HCT116 (cell line): ENCODE measurements around the gene FEV. TPM values are rescaled to one million over a fixed set of nuclear protein-coding genes. Genes with fewer than 3 reads are reported as not detected.
A peak's percentile ranks its signal among the peaks of the same experiment; 100 is the strongest.

Experiments used
- ATAC-seq: fragments of 200-7000 bp; cut with Tn5 transposase; 2 replicates; pipeline ENCODE4 v1.9.1; 2020; ENCODE audit warnings: mild to moderate bottlenecking, moderate library complexity
- BruUV-seq: library from RNA; stranded (reverse); fragments of 400-500 nt; replicated peaks from 2 replicates; lab custom pipeline; 2021; lab: Mats Ljungman, UMichigan
- CTCF ChIA-PET: fragments of 300-600 bp; sonication (Branson Sonifier 250); formaldehyde crosslinking; loops from one replicate; lab custom pipeline; 2021; ENCODE audit warnings: antibody characterized with exemption; lab: Charles Lee
- POLR2A ChIA-PET: fragments of 300-600, 350-600 bp; sonication (Branson Sonifier 250); formaldehyde crosslinking; loops from one replicate; lab custom pipeline; 2021; ENCODE audit warnings: antibody characterized with exemption; lab: Charles Lee
- RAD21 ChIA-PET, 2 experiments: fragments of 300-600 bp; sonication (Branson Sonifier 250); formaldehyde crosslinking; loops; one replicate each; lab custom pipeline; 2023; ENCODE audit warnings: low total read pairs in 2 of 2; ENCODE audit not compliant: uncharacterized antibody in 2 of 2, unreplicated experiment in 2 of 2, low non-redundant PET in 1 of 2; lab: Charles Lee
- DNase-seq: peaks from one replicate; pipeline ENCODE4 v3.0.0-alpha.2; 2010; ENCODE audit warnings: low read depth, low spot score
- H2AFZ ChIP-seq: fragments of 200-600 bp; shearing (Covaris generic), sonication (generic); 2 replicates; pipeline ENCODE4 v1.6.1; 2017; ENCODE audit warnings: low read depth, mixed run types, mixed read lengths, antibody characterized with exemption, low read length; ENCODE audit not compliant: poor library complexity, severe bottlenecking
- H3K27ac ChIP-seq: 2 replicates; pipeline ENCODE4 v1.5.1; 2012; ENCODE audit warnings: low read depth, low read length
- H3K27me3 ChIP-seq: fragments of 200-600 bp; sonication (generic); 2 replicates; pipeline ENCODE4 v1.6.1; 2016; ENCODE audit warnings: mixed run types, low read length, mixed read lengths; ENCODE audit not compliant: insufficient read depth
- H3K36me3 ChIP-seq, 2 experiments: fragments of 200-500 bp in 1 of 2; fragments of 200-600 bp in 1 of 2; sonication (Bioruptor generic) in 1 of 2; sonication (generic) in 1 of 2; 2 replicates each; pipeline versions ENCODE4 v1.5.1 to v1.6.1; 2014 to 2016; ENCODE audit warnings: low read length in 2 of 2, inconsistent platforms in 1 of 2, mixed read lengths in 1 of 2, mixed run types in 1 of 2; ENCODE audit not compliant: insufficient read depth in 2 of 2, control insufficient read depth in 1 of 2
- H3K4me1 ChIP-seq, 2 experiments: fragments of 200-600 bp in 1 of 2; sonication (generic) in 1 of 2; 2 replicates each; pipeline versions ENCODE4 v1.5.1 to v1.6.1; 2012 to 2017; ENCODE audit warnings: low read length in 2 of 2, inconsistent platforms in 1 of 2, mild to moderate bottlenecking in 1 of 2, mixed read lengths in 1 of 2, mixed run types in 1 of 2, moderate library complexity in 1 of 2; ENCODE audit not compliant: insufficient read depth in 2 of 2, control insufficient read depth in 1 of 2
- H3K4me2 ChIP-seq: fragments of 200-600 bp; sonication (generic); 2 replicates; pipeline ENCODE4 v1.6.1; 2017; ENCODE audit warnings: mixed run types, low read length, mixed read lengths
- H3K4me3 ChIP-seq, 2 experiments: fragments of 200-600 bp in 1 of 2; sonication (generic) in 1 of 2; replicated peaks in 1 of 2; 2 replicates each; pipeline ENCODE4 v1.5.1; 2011 to 2016; ENCODE audit warnings: low read length in 2 of 2, control low read depth in 1 of 2, low read depth in 1 of 2, mild to moderate bottlenecking in 1 of 2, mixed read lengths in 1 of 2, mixed run types in 1 of 2
- H3K79me2 ChIP-seq: fragments of 200-600 bp; sonication (generic); 2 replicates; pipeline ENCODE4 v1.6.1; 2017; ENCODE audit warnings: mild to moderate bottlenecking, mixed run types, low read length, moderate library complexity, mixed read lengths; ENCODE audit not compliant: insufficient read depth
- H3K9ac ChIP-seq: fragments of 200-600 bp; sonication (generic); 2 replicates; pipeline ENCODE4 v1.6.1; 2016; ENCODE audit warnings: low read length, mixed read lengths
- H3K9me2 ChIP-seq: fragments of 200-600 bp; sonication (generic), shearing (Covaris generic); 2 replicates; pipeline ENCODE4 v1.6.1; 2017; ENCODE audit warnings: mixed run types, mild to moderate bottlenecking, moderate library complexity; ENCODE audit not compliant: insufficient read depth
- H3K9me3 ChIP-seq, 2 experiments: fragments of 200-500 bp in 1 of 2; fragments of 200-600 bp in 1 of 2; sonication (Bioruptor generic) in 1 of 2; sonication (generic) in 1 of 2; 2 replicates each; pipeline ENCODE4 v1.6.1; 2014 to 2017; ENCODE audit warnings: low read length in 2 of 2, mixed read lengths in 2 of 2, inconsistent platforms in 1 of 2, low read depth in 1 of 2, mild to moderate bottlenecking in 1 of 2, mixed run types in 1 of 2, moderate library complexity in 1 of 2; ENCODE audit not compliant: control insufficient read depth in 1 of 2, insufficient read depth in 1 of 2
- H4K20me1 ChIP-seq: fragments of 200-600 bp; sonication (generic), shearing (Covaris generic); 2 replicates; pipeline ENCODE4 v1.6.1; 2017; ENCODE audit warnings: mixed run types, mild to moderate bottlenecking, moderate library complexity; ENCODE audit not compliant: insufficient read depth
- SP1 ChIP-seq: IDR thresholded peaks from 2 replicates; pipeline ENCODE4 v1.6.1; 2012; ENCODE audit warnings: low read depth
- ZNF274 ChIP-seq: fragments of 200-500 bp; sonication (Bioruptor generic); IDR thresholded peaks from 2 replicates; pipeline ENCODE4 v1.6.1; 2014; ENCODE audit warnings: mild to moderate bottlenecking, low read depth, low read length, inconsistent platforms
- intact Hi-C: fragments of 100-400 bp; cut with micrococcal nuclease; formaldehyde crosslinking; loops from 2 replicates; pipeline ENCODE4 v1.10.0; 2022
- total RNA-seq: library from RNA; stranded (reverse); gene quantifications from one replicate; pipeline ENCODE4 v1.2.1, GENCODE V29; 2021; ENCODE audit not compliant: unreplicated experiment
- TF ChIP-seq, protein P1 (sequence below): IDR thresholded peaks from 2 replicates; pipeline ENCODE4 v1.6.1; 2012
- TF ChIP-seq, protein P2 (sequence below): IDR thresholded peaks from 2 replicates; pipeline ENCODE4 v1.6.1; 2012; ENCODE audit warnings: low read depth

Gene FEV
- total RNA-seq, 1 experiment from 2014 or later = not detected

DNA sequence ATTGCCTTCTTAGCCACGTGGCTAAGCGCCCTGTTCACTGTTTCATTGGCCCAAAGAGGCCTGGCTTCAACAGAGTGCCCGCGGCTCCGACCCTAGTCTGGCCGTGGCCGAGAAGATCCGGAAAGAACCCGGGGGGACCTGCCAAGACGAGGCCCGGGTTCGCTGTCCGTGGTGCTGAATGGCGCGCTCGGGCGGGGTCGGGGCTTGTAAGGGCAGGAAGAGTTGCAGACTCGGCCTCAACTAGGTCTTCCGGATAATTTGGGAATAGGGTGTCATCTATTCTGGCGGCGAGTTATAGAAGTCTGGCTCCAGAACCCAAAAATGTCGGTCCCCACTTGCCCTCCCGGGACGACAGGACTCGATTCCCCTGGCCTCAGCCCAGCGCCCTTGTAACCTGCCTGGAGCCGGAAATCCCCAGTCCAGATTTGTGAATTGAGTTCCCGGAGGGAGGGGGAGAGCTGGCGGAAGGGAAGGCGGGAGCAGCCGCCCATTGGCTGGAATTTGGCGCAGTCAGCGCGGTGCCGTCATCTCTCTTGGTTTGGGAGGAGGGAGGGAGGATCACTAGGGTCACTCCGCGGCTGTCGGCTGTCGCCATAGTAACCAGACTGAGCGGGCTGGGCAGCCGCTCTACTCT, 22.0 kb downstream of the FEV start:
- Histone ChIP-seq H2AFZ (no peak overlapping the region), H3K36me3 (no peaks in the 10 kb centered on the region), H3K4me1 (peaks cover 0 to 31% of the 10 kb centered on the region in 2 experiments; a peak in 2 of 4 replicates), H4K20me1 (no peaks in the 10 kb centered on the region), H3K4me3 (peak overlapping the region; percentile 27 to 42), H3K27me3 (peaks cover 8% of the 10 kb centered on the region; the same call in 1 of the 2 replicates), H3K4me2 (peak overlapping the region; percentile 66), H3K79me2 (no peaks in the 10 kb centered on the region), H3K9me2 (no peaks in the 10 kb centered on the region), H3K9ac (no peak overlapping the region), H3K27ac (no peak overlapping the region; the same call in 1 of the 2 replicates), H3K9me3 (no peaks in the 10 kb centered on the region)
- POLR2A ChIA-PET = no interaction called here
- RAD21 ChIA-PET = no interaction called here
- CTCF ChIA-PET = interaction anchor here (0.8 to 1.0 kb wide), 3 partner anchors 10 to 64 kb away, joined by 3 to 4 read pairs (median 4); no protein-coding TSS in a partner anchor
- ATAC-seq (peak; percentile 64), DNase-seq (peak; percentile 64)
- TF ChIP-seq, protein P1, sequence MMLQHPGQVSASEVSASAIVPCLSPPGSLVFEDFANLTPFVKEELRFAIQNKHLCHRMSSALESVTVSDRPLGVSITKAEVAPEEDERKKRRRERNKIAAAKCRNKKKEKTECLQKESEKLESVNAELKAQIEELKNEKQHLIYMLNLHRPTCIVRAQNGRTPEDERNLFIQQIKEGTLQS = no peak
- TF ChIP-seq, protein P2, sequence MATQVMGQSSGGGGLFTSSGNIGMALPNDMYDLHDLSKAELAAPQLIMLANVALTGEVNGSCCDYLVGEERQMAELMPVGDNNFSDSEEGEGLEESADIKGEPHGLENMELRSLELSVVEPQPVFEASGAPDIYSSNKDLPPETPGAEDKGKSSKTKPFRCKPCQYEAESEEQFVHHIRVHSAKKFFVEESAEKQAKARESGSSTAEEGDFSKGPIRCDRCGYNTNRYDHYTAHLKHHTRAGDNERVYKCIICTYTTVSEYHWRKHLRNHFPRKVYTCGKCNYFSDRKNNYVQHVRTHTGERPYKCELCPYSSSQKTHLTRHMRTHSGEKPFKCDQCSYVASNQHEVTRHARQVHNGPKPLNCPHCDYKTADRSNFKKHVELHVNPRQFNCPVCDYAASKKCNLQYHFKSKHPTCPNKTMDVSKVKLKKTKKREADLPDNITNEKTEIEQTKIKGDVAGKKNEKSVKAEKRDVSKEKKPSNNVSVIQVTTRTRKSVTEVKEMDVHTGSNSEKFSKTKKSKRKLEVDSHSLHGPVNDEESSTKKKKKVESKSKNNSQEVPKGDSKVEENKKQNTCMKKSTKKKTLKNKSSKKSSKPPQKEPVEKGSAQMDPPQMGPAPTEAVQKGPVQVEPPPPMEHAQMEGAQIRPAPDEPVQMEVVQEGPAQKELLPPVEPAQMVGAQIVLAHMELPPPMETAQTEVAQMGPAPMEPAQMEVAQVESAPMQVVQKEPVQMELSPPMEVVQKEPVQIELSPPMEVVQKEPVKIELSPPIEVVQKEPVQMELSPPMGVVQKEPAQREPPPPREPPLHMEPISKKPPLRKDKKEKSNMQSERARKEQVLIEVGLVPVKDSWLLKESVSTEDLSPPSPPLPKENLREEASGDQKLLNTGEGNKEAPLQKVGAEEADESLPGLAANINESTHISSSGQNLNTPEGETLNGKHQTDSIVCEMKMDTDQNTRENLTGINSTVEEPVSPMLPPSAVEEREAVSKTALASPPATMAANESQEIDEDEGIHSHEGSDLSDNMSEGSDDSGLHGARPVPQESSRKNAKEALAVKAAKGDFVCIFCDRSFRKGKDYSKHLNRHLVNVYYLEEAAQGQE = peak; percentile 96
- TF ChIP-seq ZNF274 = no peak
- TF ChIP-seq SP1 = no peak
- BruUV-seq = no TSS peak
- intact Hi-C loops = no loop called here
